ENCODE data around the gene METTL24.
"Not testable (repeated sequence)": the region's sequence is repeated elsewhere in the genome, so short reads cannot be mapped to it uniquely, and the experiment has no call there.

Gene METTL24

DNA sequence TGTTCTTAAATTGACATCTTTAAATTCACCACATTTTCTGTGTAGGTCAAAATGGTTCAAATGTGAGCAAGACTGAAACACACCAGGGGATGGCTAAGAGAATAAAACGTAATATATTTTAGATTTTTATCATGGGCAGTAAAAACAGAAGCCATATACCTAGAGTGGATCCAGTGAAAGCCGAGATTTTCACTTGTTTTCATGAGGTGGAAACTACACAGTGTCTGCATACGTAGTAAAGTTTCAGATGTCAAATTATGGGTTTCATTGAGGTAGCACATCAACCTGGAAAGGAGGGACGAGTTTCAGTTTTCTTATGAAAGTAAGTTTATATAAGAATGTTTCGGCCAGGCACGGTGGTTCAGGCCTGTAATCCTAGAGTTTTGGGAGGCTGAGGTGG, 25.9 kb downstream of the METTL24 start:
- no peak for DNase-seq

DNA sequence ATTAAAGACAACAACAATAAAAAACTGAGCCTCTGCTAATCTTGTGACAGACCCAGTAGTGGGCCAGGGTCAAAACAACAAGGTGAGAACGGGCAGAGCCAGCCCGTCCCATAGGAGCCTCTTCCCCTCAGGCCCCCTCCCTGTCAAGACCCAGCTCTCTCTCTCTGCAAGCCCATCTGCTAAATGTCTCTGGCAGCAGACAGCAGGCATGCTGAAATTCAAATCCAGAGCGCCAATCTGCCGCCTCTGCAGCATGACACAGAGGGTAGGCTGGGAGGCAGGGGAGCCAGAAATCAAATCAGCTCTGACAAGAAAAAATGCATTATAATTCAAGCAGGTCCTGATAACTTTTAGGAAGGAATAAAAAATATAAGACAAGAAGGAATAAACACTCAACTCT, 26.3 kb downstream of the METTL24 start:
- DNase-seq, result no peak

DNA sequence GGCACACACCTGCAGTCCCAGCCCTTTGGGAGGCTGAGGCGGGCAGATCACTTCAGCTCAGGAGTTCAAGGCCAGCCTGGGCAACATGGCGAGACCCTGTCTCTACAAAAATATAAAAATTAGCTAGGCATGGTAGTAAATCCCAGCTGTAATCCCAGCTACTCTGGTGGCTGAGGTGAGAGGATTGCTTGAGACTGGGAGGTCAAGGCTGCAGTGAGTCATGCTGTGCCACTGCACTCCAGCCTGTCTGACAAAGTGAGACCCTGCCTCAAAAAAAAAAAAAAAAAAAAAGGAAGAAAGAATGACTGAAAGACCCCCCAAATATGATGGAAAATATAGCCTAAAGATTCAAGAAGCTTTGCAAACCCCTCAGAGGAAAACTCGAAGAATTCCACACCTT, 26.8 kb downstream of the METTL24 start:
- no peak for DNase-seq

DNA sequence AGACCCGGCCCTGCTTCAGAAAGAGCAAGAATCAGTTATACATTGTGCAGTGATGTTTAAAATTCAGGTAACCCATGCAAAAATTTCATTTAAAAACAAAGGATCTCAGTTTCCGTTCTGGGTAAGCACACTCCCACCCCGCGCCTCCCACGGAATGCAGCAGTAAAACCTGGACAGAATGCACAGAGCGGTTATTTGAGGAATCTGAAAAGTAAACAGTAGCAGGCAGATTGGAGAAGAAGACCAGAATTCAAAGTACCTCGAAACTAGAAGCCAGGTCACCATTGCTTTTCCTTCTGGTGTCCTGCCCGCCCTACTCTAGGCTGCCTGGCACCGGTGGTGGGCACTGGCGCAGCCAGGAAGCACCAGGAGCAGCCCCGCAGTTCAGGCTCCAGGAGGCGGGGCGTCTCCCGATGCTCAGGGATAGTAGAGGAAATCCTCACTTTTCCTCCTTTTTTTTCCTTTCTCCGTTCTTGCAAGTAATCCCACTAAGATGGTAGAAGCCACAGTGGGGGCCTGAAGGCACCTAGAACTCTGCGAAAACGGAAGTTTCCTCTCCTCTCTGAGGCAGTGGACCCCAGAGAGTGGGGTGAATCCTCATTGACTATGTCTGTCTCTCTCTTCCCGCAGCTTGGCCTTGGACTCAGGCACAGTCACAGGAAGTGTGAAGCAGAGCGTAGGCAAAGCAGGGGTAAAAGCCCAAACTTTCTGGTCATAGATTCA, 28.3 kb downstream of the METTL24 start:
- DNase-seq, result no peak

DNA sequence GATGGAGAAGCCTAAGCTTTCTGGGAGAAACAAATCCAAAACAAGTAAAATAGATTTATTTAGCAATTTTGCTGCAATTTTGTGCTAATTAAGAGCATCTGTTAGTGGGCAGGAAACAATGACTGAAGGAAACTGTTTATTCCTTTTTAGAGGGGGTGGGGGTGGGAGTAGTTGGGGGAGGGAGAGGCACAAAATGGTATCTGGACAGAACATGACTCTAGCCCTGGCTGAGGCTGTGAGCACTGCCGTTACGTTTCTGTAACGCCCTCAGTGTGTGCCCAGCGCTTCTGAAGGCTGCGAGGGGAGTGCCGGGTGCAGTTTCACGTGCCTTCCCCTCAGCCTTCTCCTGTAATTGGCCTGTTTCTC, 28.8 kb downstream of the METTL24 start:
- no peak for DNase-seq

DNA sequence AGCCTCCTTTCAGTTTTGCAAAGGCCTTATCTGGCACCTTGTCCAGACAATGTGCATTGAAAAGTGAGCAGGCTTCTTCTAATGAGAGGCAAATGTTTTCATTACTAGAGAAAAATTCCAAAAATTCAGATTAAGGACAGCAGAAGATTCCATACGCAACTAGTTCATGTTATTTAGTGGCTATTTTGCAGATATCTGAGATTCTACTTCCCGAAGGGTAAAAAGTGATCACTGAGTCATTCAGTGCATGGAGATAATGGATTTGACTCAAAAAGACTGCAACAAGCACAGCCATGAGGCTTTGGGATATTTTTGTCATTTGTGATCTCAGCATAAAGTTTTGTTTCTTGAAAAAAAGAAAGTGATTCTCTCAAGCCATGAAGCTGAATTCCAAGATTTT, 29.9 kb downstream of the METTL24 start:
- DNase-seq, result no peak

DNA sequence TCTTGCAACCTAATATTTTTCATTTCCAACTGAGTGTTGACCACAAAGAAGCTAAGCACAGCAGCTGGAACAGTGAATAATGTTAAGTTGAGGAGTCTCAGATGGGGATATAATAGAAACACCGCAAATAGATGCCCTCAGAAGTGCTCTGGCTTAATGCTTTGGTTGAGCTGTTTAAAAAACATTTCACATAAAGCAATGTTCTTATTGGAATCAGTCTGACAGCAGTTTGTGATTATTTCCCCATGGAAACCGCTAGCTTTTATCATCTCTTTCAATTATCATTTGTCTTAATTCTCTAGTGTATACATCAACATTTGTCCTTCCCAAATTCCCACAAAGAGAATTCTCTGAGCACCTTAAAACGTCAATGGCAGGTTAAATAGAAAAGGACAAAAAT, 30.8 kb downstream of the METTL24 start:
- no peak for DNase-seq

DNA sequence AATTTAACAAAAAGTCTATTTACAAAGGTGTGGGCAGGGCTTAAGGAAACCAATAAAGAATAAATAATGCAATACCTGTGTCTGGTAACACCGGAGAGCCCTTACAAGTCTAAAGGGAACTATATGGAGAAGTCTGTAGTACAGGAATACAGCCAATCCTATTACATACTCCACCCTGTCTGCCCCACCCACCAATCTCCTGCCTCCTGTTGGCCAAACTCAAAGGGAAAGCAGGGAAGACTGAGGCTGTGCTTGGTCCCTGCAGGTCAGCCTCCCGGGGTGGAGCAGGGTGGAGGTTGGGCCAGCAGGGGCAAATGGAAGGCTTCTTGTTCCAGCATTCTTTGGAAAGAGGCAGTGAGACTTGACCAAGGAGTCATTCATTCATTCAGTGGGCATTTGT, 31.5 kb downstream of the METTL24 start:
- no peak for DNase-seq

DNA sequence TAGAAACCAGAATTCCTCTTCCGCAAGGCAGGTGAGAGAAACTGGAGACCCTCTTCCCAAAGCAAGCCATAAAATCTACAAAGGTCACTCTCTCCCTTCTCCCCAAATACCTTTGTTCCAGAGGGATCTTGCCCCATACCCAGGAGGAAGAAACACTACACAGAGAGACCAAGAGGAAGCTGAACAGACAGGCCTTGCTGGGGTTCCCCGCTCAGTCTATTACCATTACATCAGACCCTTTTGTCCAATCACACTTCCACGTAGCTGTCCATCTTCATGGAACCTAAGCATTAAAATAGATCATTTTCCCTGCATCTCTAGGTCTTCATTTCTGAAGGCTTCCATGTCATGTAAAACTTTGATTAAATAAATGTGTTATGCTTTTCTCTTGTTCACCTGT, 32.1 kb downstream of the METTL24 start:
- no peak for DNase-seq

DNA sequence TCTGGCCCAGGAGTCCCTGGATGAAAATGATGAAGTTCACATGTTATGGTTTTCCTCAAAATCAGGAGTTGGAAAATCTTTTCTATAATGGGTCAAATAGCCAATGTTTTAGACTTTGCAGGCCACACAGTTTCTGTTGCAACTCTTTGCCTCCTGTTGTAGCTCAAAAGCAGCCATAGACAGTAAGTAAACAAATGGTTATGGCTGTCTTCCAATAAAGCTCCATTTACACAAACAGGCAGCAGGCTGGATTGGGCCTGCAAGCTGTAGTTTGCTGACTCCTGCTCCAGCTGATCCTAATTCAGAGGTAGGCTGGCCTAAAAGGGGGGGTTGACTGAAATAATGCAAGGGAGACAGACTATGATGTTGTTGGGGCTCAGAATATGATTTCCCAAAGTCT, 33.0 kb downstream of the METTL24 start:
- peak; percentile 28 for DNase-seq

DNA sequence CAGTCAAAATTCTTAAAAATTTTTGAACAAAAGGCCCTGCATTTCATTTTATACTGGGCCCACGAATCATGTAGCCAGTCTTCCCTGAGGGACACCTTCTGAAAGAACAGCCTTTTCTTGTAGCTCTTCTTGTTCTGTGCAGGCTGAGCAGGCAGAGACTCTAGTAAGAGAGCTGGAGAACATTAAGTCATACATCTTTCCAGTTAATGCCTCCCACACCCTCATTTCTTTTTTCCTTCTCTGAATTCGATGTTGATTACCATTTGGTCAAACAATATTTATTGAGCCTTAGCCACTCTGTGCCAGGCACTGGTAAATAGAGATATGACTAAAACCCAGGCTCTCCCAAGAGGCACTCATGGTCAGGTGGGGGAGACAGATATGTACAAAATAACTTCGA, 33.6 kb downstream of the METTL24 start:
- no peak for DNase-seq

DNA sequence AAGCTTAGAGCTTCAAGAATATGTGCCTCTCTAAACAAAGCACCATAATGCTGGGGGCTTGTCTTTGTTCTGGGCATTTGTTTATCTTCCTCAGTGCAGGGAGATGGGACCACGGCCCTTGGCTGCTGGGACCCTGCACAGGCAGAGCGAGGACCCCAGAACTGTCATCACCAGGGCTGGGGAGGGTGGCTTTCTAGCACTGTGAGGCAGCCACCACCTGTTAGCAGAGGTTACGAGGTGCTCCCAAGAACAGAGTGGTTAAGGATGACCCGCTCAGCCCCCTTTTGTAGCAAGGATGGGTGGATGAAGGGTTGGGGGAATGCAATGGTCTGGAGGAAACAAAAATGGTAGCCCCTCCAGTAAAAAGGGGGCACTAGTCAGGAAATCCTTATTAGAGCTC, 34.9 kb downstream of the METTL24 start:
- DNase-seq, result no peak

DNA sequence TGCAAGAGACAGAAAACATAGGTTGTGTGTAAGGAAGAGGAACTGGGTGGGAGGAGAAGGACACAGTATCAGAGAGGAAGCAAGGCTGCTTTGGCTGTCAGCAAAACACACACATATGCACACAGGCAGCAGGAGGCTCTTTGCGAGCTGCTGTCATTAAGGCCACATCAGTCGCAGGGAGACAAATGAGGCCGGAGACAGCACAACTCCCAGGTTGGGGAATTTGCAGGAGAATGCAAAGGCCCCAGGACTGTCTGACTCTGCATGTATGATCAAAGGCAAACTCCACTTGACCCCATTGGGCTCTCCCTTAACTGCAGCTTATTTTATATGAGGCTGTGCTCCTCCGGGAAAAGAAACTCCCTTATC, 35.3 kb downstream of the METTL24 start:
- DNase-seq, result no peak

DNA sequence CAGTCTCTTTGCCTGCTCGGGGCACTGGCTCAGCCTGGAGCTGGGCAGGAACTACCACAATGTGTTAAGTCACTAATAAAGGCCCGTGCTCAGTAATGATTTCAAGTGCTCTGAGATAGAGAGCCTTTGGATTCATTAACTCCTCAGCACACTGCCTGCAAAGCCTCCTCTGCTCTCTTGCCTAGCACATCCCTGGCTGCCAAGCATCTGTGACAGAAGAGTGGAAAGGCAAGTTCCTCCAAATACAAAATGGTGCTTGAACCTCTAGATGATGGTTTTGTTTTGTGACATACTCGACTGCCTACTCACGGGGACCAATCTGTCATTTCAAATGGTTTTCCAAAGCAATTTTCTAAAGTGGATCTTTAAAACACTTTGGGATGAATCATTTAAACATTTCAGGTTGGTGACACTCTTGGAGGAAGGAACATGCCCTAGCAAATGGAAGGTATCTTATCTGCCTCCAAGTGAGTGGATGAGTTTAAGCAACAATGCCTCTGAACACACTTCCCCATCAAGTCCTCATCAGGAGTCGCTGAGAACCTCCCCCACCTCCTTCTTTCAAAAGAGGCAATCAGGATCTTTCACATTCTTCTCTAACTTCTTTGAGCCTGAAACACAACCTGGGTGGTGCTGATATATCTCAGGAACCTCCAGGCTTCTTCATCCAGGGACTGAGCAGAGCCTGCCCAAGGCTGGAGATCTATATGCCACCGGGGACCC, 35.8 kb downstream of the METTL24 start:
- no peak for DNase-seq

DNA sequence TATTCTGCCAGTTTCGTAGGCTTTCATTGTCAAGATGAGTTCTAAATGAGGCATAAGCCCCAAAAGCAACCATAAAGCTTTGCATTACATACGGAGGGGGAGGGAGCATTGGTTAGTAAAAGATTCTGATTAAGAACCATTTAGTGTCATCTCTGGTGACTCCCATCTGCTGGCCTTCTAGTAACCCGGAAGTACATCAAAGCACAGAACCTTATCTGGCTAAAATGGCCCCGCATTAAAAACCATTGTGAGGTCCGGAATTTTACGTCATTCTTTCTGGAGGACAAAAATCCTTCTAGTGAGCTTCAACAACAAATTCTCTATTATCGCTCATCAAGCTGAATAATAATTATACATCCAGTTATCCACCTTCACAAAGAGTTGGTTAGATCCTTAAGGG, 37.8 kb downstream of the METTL24 start:
- DNase-seq, result no peak

DNA sequence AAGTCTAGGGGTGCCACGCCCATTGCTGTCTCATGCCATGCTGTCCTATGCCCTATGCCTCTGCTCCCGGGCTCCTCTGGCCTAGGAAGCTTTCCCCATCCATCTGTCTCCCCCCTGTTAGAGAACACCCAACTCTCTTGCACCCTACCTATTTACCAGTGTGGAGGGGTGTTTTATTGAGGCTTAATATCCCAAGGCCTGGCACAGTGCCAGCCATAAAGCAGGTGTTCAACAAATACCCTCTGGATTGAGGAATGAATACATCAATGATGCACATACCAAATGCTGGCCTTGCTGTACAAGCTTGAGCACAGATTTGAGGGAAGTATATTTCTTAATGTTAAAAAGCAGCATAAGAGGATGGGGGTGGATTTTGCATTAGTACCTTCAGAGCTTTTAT, 38.3 kb downstream of the METTL24 start:
- DNase-seq, result no peak

DNA sequence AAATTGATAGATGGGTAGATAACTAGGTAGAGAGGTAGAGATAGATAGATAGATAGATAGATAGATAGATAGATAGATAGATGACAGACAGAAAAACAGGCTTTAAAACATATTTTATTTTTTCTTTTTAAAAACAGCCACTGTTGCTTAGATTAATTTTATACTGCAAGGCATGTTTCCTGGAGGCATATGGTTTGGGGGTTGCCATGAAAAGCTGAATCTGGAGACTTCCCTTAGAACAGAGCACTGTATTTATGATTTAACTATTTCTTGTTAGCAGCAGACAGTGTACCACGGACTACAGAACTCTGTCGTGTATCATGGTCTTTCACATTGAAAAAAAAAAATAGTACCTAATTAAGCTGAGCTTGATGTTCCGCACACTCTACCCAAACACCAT, 38.8 kb downstream of the METTL24 start:
- DNase-seq, result no peak

DNA sequence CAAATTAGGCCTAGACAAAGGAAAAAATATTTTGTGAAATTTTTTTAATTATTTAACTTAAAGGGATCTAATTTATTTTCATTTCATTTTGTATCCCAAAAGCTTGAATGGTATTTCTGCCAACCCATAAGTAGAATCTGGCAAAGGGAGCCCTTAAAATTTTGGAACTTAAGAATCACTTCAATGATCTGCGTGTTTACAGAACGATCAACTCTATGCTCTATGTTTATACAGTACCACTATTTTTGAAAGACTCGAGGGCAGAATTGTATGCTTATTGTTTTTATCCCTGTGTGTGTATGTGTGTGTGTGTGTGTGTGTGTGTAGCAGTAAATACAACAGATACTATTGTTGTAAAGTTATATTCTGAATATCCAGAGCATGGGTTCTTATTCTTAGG, 39.2 kb downstream of the METTL24 start:
- DNase-seq, result no peak

DNA sequence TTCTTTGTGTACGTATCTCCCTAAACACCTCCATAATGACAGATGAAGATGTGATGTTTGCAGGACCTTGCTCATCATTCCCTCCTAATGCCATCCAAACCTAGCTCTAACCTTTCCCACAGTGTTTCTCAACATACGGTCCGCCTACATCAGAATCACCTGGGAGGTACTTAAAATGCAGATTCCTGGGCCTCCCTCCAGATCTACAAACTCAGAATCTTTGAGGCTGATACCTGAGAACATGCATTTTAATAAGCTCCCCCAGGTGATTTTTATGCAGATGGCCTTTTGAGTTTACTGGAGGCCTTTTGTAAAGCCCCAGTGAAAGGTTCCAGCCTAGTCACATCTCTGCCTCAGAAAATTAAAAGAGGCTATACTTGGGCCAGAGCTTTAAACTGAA, 40.5 kb downstream of the METTL24 start:
- no peak for DNase-seq

DNA sequence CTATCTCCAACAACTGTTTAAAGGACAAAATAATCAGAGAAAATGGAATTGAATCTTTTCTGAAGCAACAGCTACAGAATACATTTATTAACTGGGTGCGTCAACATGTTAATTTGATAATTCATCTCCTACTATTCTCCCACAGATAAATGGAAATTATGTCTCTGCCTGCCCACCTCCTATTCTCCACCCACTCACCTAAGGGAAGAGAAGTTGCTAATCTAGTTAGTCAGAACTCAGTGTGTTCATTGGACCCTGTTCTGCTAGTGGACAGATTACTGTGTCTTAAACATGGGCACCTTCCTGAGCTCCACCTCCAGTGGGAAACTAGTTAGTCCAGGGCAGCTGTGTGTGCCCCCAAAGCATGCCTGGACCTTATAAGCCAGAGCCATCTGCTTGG, 41.0 kb downstream of the METTL24 start:
- DNase-seq, result no peak

DNA sequence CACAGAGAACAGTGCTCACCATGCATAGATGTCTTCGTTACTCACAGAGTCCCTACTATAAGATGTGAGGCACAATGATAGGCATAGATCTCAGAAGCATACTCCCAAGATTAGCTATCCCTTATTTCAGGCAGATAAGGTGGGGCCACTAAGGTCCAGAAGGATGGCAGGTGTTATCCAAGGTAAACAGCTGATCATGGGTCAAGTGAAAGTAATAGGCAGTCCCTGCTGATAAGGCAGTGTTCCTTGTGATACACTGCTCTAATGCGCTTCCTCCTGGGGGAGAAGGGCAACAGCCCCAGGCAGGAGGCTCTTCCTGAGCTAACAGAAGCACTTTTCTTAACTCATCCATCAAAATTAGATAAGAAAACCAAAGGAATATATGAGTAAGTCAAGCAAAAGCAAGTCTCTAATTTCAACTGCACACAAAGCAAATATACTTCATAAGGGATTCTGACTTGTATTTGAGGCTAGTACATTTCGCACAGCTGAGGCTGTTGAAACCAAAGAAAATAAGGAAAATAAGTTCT, 42.2 kb downstream of the METTL24 start:
- DNase-seq, result no peak

DNA sequence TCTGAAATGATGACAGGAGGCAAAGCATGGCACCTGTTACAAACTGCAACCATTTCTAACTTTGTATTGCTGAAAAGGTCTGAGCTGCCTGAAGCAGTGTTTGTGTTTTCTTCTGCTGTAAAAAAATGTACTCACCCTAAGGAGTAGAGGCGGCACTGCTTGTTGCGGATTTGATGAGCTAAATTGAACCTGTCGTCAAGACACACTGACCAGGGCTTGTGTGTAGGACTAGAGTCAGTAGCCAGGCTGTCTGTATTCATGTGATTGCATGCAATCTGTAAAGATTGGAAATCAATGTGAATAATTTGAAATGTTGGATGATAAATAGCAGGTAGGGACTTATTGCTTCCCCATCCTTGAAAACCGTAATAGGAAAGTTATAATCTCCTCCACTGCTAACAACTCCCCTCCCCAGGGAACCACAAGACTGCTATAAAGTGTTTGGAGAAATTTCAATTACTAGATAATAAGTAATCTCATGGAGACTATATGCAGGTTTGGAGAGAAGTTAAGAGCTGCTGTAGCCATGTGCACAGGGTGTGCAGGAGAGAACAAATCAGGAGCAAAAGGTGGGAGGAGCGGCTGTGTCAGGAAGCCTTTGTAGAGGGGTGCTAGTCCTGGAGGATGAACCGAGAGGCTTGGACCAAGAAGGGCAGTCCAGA, 42.8 kb downstream of the METTL24 start:
- DNase-seq, result no peak

DNA sequence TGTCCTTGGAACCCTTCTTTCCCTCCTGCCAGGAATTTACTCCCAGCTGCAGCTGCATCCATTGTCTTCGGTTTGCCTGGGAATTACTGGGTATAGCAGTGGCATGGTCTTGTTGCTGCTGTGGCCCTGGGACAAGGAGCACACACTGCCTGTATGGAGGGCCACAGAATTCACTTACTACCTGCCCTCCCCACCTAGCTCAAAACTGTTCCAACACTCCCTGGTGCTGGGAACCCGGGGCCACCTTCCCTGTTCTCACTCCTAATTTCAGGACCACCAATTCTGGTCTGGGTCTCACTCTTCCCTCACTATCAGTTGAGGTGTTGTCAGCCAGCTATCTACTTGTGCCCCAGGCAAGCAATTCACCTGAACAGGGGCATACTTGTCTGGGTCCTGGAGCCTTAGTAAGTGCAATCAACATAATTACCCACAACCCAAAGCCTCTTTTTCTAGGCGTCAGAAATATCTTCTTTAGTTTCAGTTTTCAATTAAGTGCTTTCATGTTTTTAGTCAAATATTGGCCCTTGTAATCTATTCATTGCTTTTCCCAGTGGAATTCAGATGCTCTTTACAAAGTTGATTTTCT, 47.2 kb downstream of the METTL24 start:
- DNase-seq, result peak; percentile 38

DNA sequence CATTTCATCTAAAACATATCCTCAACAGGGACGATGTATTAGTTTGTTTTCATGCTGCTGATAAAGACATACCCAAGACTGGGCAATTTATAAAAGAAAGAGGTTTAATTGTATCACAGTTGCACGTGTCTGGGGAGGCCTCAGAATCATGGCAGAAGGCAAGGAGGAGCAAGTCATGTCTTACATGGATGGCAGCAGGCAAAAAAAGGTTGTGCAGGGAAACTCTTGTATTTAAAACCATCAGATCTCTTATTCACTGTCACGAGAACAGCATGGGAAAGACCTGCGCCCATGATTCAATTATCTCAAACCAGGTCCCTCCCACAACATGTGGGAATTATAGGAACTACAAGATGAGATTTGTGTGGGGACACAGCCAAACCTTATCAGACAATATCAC, 48.7 kb downstream of the METTL24 start:
- DNase-seq, result not testable (repeated sequence)
